Vagina (tissue), 2 donors: Measurements from ENCODE around the gene RAB3IL1. TPM values are rescaled to one million over a fixed set of nuclear protein-coding genes. Genes with fewer than 3 reads are reported as not detected.
"Not testable (repeated sequence)": the region's sequence is repeated elsewhere in the genome, so short reads cannot be mapped to it uniquely, and the experiment has no call there.

Experiments used
- DNase-seq, 2 donors: peaks; one replicate each; pipeline ENCODE4 v3.0.0-alpha.2; 2017; ENCODE audit errors: extremely low spot score in 2 of 2
- H3K27ac ChIP-seq: fragments of 200-600 bp; sonication (generic); one replicate; pipeline ENCODE4 v1.5.1; 2019
- H3K27me3 ChIP-seq: fragments of 200-600 bp; sonication (generic); one replicate; pipeline ENCODE4 v1.5.1; 2019
- H3K36me3 ChIP-seq, 2 donors: fragments of 200-600 bp; sonication (generic); one replicate each; pipeline ENCODE4 v1.5.1; 2017 to 2019
- H3K4me1 ChIP-seq: fragments of 200-600 bp; sonication (generic); one replicate; pipeline ENCODE4 v1.5.1; 2019
- H3K4me3 ChIP-seq, 2 donors: fragments of 200-600 bp; sonication (generic); 1 replicate in 1 of 2; 2 replicates in 1 of 2; pipeline ENCODE4 v1.5.1; 2016 to 2019
- H3K9me3 ChIP-seq: fragments of 200-600 bp; sonication (generic); one replicate; pipeline ENCODE4 v1.5.1; 2019
- CTCF ChIP-seq, 3 experiments: fragments of 450-650 bp in 2 of 3; fragments of 200-600 bp in 1 of 3; sonication (generic) in 1 of 3; IDR thresholded peaks; one replicate each; pipeline ENCODE4 v1.5.1; 2017 to 2019; ENCODE audit warnings: antibody characterized with exemption in 3 of 3, mild to moderate bottlenecking in 2 of 3, moderate library complexity in 2 of 3
- POLR2A ChIP-seq, 2 donors: fragments of 450-650 bp; IDR thresholded peaks; one replicate each; pipeline ENCODE4 v1.6.1; 2017; ENCODE audit warnings: antibody characterized with exemption in 2 of 2, mild to moderate bottlenecking in 2 of 2, moderate library complexity in 2 of 2
- POLR2AphosphoS5 ChIP-seq, 2 donors: sonication (generic); formaldehyde crosslinking; IDR thresholded peaks; one replicate each; pipeline ENCODE4 v1.9.0; 2017; ENCODE audit warnings: antibody characterized with exemption in 2 of 2, mild to moderate bottlenecking in 2 of 2, low read depth in 1 of 2; ENCODE audit not compliant: insufficient read depth in 1 of 2
- intact Hi-C: fragments of 100-400 bp; cut with DNase I; formaldehyde crosslinking; loops from one replicate; pipeline ENCODE4 v1.15.1; 2023
- total RNA-seq: library from RNA; depleted of rRNA; stranded (reverse); fragments of >200 nt; gene quantifications from one replicate; pipeline ENCODE4 v1.2.3, GENCODE V29; 2016

Gene RAB3IL1
- total RNA-seq, 1 donor from 2014 or later, result 32.2 TPM

DNA sequence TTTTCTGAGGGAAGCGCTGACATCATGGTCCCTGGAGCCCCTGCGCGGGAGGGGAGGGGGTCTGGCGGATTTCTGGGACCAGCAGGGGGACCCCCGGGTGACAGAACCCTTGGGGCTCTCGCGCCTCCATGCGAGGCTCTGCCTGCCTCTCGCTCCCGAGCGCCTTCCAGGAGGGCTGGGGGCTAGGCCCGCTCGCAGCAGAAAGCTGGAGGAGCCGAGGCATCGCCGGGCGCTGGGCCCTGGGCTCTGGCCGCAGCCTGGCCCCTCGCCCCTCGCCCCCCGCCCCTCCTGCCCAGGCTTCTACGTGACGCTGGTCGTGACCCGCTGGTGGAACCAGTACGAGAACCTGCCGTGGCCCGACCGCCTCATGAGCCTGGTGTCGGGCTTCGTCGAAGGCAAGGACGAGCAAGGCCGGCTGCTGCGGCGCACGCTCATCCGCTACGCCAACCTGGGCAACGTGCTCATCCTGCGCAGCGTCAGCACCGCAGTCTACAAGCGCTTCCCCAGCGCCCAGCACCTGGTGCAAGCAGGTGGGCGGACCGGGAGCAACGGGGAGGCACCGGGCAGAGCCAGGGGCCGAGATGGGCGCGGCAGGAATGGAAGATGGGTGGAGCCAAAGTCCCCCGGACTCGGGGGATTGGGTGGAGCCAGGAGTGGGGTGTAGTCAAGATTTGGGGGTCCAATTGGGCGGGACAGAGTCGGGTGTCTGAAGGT lies 38.2 kb upstream of the RAB3IL1 start:
- Histone ChIP-seq H3K4me3 (peak overlapping the region; percentile 55 to 61), H3K36me3 (peaks cover 0 to 4% of the 10 kb centered on the region in 2 donors), H3K27ac (peak overlapping the region; percentile 95), H3K4me1 (peaks cover 29% of the 10 kb centered on the region), H3K27me3 (no peaks in the 10 kb centered on the region), H3K9me3 (no peaks in the 10 kb centered on the region)
- DNase-seq, result peak in 1 of 2 donors; percentile 88
- TF ChIP-seq CTCF (IDR thresholded peaks at IDR 0.05) (no peak), POLR2A (IDR thresholded peaks at IDR 0.05) (peak in 1 of 2 donors; percentile 27), POLR2AphosphoS5 (IDR thresholded peaks at IDR 0.05; ENCODE audit: insufficient read depth in 1 of 2, low read depth in 1 of 2) (peak in 1 of 2 donors; percentile 66)
- intact Hi-C loops, result no loop called here

DNA sequence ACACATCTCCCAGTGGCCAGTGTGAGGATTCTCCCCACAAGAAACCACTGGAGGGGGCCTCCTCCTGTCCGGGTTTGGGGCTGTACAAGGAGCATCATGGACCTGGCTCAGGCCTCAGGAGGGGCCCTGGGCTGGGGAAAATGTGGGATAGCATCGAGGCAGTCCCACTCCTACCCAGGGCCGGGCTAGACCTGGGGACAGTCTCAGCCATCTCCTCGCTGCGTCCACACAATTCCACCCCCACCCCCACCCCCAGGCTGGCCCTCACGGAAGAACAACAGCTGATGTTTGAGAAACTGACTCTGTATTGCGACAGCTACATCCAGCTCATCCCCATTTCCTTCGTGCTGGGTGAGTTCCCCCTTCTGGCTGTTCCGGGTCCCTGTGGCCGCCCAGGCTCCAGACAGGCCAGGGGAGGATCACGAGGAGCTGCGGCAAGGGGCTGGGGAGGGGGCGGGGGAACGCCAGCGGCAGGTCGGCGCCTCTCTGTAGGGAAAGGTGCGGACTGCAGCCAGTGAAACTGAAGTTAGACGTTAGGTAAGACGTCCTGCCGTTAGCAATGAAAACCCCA lies 37.6 kb upstream of the RAB3IL1 start:
- Histone ChIP-seq H3K27me3 (no peaks in the 10 kb centered on the region), H3K4me1 (peaks cover 26% of the 10 kb centered on the region), H3K36me3 (peaks cover 0 to 4% of the 10 kb centered on the region in 2 donors), H3K4me3 (peak overlapping the region; percentile 55 to 61), H3K9me3 (no peaks in the 10 kb centered on the region), H3K27ac (peak overlapping the region; percentile 95)
- intact Hi-C loops, result no loop called here
- DNase-seq, result peak in 1 of 2 donors; percentile 94
- TF ChIP-seq POLR2A (IDR thresholded peaks at IDR 0.05) (peak in 1 of 2 donors; percentile 5), POLR2AphosphoS5 (IDR thresholded peaks at IDR 0.05; ENCODE audit: insufficient read depth in 1 of 2, low read depth in 1 of 2) (peak; percentile 40 to 75), CTCF (IDR thresholded peaks at IDR 0.05) (no peak)

DNA sequence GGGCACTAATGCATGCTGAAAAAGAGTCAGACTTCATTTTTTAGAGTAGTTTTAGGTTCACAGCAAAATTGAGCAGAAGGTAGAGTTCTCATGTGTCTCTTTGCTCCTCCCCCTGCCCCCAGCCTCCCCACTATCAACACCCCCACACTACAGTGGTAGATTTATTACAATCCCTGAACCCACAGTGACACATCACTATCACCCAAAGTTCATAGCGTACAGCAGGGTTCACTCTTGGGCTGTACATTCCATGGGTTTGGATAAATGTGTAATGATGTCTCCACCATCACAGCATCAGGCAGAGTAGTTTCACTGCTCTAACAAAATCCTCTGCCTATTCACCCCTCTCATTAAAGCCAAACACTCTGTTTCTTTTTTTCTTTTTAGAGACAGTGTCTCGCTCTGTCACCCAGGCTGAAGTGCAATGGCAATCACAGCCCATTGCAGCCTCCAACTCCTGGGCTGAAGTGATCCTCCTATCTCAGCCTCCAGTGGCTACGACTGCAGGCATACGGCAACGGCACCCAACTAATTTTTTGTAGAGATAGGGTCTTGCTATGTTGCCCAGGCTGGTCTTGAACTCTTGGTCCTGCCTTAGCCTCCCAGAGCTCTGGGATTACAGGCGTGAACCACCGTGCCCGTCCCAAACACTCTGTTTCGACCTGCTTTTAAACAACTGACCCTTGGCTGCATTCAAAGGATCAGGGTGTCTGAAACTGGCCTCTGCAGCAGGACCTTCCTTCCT lies 36.9 kb upstream of the RAB3IL1 start:
- no peaks in the 10 kb centered on the region for H3K9me3 ChIP-seq
- peak in 1 of 2 donors; percentile 91 for DNase-seq
- H3K27ac ChIP-seq, result peak overlapping the region; percentile 95
- peaks cover 29% of the 10 kb centered on the region for H3K4me1 ChIP-seq
- intact Hi-C loops, result no loop called here
- H3K27me3 ChIP-seq, result no peaks in the 10 kb centered on the region
- peak overlapping the region; percentile 55 to 61 for H3K4me3 ChIP-seq
- H3K36me3 ChIP-seq, result peaks cover 0 to 4% of the 10 kb centered on the region in 2 donors
- TF ChIP-seq POLR2A (IDR thresholded peaks at IDR 0.05) (no peak), POLR2AphosphoS5 (IDR thresholded peaks at IDR 0.05; ENCODE audit: insufficient read depth in 1 of 2, low read depth in 1 of 2) (no peak)

GRCh38 chr11:61953632-61954031 lies 36.3 kb upstream of the RAB3IL1 start:
- H3K4me1 ChIP-seq, result peaks cover 29% of the 10 kb centered on the region
- H3K9me3 ChIP-seq, DNase-seq, H3K4me3 ChIP-seq, intact Hi-C loops, H3K27ac ChIP-seq, H3K36me3 ChIP-seq, H3K27me3 ChIP-seq: not testable (repeated sequence)

- TF ChIP-seq POLR2AphosphoS5 (IDR thresholded peaks at IDR 0.05; ENCODE audit: insufficient read depth in 1 of 2, low read depth in 1 of 2) (no peak), POLR2A (IDR thresholded peaks at IDR 0.05) (no peak), CTCF (IDR thresholded peaks at IDR 0.05) (no peak)
- no peak for DNase-seq
- Histone ChIP-seq H3K9me3 (no peaks in the 10 kb centered on the region), H3K27ac (no peak overlapping the region), H3K4me3 (no peak overlapping the region), H3K36me3 (peaks cover 0 to under 1% of the 10 kb centered on the region in 2 donors), H3K27me3 (no peaks in the 10 kb centered on the region), H3K4me1 (peaks cover 36% of the 10 kb centered on the region)
- intact Hi-C loops, result no loop called here
Observed at GRCh38 chr11:61952882-61953281, 35.5 kb upstream of the RAB3IL1 start.
